Effector CD8-positive, alpha-beta T cell (primary cell): ENCODE measurements around the gene DISC1.

ENCODE experiments used
- DNase-seq: peaks from one replicate; lab custom pipeline; 2025; lab: John Stamatoyannopoulos, UW

DISC1 gene

DNA sequence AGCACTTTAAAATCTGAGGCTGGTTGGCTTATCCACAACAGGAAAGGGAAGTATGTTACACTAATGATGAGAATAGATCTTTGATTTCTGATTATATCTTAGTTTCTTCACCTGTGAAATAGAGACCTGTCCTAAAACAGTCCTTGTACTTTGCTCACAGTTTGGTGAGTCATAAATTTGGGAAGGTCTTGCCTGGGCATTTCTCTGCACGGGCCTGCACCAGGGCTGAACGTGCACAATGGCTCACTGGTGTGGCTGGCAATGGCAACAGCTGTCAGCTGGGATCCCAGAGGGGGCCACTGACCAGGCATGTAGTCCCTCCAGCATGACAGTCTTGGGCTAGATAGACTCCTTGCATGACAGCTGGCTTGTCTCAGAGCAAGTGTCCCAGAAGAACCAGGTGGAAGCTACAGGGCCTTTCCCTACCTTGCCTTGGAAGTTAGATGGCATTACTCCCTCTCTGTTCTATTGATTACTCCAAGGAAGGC, 367.4 kb downstream of the DISC1 start:
- DNase-seq, result no peak

DNA sequence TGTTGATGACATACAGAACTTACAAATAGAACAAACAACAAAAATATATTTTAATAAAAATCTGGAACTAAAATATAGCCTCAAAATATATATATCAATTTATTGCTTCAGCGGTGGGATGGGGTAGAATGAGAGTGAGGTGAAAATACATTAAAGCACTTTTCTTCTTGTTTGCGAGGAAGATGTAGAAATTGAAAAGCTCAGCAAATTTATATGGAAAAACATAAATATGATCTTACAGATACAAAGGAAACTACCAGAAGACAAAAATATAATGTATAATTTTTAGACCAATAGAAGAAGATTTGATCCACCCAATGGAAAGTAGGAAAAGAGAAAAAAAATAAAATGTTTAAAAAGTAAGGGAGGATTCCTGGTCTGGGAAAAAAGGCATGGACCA, 372.2 kb downstream of the DISC1 start:
- DNase-seq, result no peak

DNA sequence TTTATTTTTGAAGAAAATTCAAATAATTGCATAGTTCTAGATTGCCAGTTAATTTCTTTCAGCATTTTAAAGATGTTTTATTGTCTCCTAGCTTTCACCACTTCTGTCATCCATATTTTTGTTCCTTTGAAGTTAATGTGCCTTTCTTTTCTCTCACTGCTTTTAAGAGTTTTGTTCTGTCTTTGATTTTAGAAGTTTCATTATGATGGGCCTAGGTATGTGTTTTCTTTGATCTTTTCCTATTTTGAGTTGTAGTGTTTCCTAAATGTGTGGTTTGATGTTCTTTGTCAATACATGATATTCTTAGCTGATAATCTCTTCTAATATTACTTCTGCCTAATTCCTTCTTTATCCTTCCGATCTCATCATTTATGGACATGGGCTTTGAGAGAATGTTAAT, 378.7 kb downstream of the DISC1 start:
- DNase-seq, result no peak

DNA sequence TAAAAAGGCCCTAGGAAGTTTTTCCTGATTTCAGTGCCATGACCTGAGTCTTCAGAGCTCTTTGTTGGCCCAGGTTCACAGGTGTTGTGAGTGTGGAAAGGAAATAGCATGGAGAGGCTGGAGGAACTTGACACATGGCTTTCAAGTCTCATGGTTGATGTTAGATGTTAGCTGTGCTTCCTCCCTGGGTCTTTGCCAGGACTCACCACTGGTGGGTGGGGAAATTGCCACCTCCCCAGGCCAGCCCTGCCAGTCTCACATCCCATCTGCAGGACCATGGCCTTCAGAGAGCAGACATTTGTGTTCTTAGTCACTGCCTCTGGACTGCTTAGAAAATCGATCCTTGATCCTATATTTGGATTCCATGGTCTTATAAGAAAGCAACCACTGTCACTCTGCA, 383.2 kb downstream of the DISC1 start:
- DNase-seq, result no peak

DNA sequence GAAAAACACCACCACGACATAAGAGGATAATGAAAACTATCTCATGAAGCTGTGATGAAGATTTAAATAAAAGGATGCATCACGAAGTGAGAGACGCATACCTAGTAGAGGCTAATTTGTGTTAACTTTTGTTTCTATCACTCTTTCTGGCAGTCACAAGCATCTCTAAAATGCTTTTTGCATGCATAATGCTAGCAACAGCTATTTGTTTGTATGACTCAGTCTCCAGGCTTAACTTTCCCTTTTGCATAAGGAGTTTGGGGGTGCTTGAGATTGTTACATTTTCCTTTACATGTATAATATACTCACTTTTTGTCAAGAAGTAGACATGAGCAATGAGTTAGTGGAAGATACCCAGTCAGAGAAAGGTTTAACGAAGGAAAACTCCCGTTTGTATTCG, 385.4 kb downstream of the DISC1 start:
- no peak for DNase-seq

DNA sequence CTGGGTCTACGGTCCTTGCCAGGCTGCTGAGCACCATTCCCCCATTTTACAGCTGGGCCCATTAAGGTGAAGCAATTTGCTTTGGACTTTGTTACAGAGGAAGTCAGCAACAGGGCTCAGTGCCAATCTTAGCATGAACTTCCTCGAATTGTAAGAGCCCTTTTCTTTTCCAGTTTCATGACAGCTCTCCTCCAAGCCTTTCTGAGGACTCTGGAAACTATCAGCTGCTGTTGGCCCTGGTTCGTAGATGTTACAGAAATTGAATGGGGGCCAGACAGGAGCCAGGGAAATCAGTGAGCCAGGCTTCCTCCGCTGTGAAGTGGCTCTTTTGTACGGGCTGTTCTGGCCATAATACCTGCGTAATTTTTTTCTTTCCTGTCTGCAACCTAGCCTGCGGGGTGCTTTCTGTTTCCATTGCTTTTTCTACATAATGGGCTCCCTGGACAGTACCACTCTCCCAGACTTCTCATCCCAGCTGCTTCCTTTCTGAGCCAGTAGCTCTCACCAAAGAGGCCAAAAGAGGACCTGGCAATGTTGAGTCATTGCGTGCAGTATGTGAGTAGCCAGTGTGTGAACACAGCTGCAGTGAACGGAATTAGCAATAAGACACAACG, 386.3 kb downstream of the DISC1 start:
- no peak for DNase-seq

DNA sequence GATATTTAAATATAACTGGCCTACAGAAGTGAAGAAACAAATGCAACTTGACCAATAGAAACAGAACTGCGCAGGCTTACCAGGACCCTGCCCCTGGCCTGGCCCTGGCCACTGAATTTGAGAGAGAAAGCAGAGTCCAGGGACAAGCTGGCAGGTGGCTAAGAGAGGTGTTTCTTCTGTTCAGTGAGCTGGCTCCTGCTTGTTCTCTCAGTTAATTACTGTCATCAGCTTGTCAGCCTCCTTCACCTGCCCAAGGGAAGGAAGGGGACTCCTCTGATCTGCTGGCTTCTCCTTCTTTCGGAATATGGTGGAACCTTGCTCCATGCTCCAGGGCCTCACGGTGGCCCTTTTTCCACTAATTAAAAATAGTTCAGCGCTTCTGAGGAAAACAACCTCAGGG, 388.4 kb downstream of the DISC1 start:
- DNase-seq, result no peak

DNA sequence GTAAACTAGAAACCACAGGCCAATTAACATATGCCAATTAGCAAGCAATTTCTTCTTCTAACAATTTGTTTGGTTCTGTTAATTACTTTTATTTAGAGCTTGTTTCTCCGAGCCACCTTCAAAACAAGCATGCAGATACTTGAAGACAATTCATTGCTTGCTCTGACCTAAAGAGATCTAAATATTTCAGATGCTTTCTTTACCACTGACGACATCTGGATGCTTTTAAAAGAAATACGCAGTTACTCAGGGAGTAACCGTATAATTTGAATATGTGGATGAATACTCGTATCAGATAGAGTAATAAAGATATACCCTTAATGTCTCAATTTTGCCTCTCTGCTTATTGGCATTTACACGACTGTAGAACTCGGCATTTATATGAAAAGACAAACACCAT, 390.0 kb downstream of the DISC1 start:
- DNase-seq, result no peak

DNA sequence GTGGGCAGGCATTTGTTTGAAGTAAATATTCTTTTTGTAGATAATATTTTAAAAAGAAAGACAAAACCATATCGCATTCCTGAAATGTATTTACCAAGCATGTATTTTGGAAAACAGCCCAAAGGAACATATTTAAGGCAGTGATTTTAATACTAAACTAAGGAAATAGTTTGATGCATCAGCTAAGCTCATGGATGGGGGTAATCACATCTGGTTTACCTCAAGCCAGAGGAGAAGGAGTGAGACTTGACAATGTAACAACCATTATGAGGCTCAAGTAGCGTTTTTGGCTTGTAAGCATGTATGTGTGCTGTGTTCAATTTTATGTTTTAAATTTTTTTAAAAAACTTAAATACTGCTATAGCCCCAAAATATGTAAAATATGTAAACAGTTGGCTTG, 390.5 kb downstream of the DISC1 start:
- DNase-seq, result no peak

DNA sequence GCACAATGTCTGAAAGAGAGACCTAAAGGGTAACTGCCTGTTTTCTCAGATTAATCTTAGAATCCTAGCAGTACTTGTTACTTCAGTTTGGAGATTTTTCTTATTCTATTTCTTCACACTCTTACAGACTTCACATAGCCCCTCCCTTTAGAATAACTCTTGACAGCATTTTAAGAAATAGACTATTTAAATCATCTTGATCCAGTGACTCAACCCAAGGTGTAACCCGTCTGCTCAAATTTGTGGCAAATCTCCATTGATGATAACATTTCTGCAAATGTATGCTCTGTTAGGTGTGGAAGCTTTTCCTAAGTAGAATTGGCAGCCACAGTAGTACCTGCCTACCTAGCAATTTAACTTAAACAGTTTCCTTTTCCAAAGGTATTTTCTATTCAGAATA, 391.2 kb downstream of the DISC1 start:
- DNase-seq, result no peak

DNA sequence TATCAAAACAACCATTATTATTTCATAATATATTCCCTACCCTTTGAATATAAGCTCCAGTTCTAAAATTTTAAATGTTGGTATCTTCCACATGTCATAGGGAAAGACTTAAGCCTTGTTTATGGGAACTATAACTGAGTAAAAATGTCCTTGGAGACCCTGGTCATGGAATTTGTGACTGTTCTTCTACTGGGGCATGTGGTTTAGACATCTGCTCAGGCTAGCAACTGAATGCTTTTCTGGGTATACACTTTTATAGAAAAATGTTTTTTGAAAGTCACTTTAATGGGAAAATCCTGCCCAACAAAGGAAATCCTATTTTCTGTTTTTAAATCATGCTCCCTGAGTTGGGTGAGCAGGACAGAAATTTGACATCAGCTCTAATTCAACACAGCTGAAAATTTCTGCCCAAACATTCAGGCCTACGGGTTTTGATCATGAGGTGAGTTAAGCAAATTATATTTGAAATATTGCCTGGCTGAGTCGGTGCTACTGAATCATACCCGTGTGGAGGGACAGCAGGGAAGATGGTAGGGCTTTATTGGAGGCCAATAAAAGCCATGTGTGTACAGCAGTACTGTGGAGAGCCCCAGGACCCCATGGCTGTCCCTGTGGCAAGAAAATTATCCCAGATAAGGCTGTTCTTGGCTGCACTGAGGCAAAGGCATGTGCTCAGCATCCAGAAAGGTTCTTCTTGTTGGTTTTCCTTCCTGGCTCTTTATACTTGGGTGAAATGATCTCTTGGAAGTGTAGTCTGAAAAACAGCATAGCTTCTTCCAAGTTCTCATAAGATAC, 391.8 kb downstream of the DISC1 start:
- DNase-seq, result no peak

DNA sequence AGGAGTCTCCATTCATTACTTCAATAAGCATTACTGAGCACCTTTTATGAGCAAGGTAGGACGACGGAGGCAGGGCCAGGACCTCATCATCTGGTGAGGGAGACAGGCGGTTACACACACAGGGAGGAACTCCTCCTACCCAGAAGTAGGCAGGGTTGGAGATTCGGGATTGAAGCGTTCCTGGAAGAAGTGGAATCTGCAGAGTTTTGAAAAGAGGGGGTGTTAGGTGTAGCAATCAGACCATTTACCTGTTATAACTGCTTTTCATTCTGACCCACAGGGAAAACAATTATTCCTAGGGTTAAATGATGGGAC, 392.4 kb downstream of the DISC1 start:
- no peak for DNase-seq

DNA sequence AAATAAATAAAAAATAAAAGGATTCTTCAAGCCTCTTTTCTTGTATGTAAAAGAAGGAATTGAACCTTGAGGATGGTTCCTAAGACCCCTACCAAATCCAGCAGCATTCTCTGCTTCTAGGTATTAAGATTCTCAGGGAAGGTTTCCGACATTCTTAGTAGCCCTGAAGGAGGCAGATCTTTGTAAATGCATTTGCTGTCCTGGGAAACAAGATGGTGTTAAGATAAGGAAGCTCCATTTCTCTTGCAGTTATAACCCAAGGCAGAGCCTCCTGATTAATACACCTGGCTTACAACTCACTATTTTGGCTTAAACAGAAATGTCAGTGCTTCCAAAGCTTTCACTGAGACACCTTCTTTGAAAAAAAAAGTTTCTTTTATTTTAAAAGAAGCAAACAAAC, 393.8 kb downstream of the DISC1 start:
- no peak for DNase-seq

DNA sequence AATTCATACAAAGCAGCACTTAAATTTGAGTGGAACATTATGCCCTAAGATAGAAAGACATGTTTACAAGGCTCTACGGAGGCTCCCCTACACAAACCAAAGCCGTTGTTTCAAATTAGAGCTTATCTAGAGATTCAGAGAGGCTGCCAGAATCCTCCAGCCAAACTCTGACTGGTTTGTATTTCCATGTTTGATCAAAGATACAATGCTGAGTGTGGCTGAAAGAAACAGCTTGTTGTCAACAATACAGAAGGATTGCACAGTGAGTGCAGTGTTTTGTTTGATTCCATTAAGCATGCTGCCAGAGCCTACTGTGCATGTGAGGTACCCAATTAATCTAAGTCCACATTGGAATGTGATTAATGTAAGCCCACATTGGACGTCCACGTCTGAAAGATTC, 402.7 kb downstream of the DISC1 start:
- DNase-seq, result no peak

DNA sequence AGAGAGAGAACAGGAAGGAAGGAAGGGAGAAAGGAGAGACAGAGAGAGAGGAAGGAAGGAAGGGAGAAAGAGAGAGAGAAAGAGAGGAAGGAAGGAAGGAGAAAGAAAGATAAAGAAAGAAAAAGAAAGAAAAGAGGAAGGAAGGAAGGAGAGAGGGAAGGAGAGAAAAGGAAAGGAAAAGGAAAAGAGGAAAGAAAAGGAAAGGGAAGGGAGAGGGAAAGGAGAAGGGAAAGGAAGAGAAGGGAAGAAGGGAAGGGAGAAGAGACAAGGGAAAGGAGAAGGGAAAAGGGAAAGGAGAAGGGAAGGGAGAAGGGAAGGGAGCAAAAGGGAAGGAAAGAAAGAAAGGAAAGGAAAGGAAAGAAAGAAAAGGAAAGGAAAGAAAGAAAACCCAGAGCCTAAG, 404.6 kb downstream of the DISC1 start:
- no peak for DNase-seq

DNA sequence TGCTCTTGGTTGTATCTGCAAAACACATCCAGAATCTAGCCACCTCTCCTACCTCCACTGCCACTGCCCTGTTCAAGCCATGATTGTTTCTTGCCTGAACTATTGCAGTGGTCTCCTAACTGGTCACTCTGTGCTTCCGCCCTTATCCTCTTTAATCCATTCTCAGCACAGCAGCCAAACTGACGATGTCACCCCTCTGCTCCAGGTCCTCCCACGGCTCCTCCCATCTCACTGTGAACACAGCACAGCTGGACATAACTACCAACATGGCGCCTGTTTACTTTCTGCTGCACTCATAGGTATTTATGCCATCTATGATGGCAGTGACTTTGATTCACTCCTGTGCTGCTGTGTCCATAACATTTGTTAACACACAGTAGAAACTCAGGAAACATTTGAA, 406.7 kb downstream of the DISC1 start:
- no peak for DNase-seq

DNA sequence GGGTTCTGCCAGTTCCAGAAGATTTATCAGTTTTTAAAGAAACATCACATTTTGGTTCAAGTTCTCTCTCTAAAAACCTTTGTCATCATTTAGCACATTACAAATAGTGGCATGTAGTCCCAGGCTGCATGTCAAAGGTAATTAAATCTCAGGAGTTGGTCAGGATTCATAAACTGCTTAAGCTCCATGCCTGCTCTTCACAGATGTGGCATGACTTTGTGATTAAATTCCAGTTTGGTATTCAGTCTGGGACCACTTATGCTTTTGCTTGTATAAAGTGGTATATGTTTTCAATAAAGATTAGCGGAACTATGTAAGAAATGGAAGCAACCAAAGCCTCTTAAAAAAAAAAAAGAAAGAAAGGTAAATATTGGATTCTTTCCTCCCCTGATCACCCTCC, 408.0 kb downstream of the DISC1 start:
- no peak for DNase-seq

DNA sequence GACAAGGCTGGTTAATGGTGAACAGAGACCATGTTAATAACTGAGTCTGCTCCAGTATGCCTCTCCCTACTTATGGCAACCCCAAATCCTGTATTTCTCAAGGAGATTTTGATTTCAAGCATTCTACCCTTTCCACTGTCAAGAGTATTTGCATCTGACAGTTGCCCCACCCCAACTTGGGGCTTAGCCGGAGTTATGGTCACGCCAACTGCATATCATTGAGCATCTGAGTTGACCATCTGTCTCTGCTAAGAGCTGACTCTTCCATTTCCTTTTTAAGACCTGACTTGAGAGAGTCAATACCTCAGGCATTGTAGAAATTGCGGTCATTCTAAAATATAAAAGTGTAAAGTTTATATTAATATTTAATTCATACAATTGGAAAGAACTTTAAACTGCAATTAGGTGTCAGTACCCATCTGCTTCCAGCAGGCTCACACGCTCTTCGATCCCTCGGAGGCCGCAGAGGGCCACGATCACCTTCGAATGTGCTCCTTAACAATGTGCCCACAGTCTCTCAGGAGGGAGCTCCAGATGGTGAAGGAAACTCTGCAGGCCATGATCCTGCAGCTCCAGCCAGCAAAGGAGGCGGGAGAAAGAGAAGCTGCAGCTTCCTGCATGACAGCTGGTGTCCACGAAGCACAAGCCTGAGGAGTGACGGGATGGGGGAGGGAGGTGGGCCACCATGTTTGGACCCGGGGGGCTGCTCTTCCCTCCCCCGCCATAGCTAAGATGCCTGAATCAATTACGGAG, 409.8 kb downstream of the DISC1 start:
- no peak for DNase-seq

DNA sequence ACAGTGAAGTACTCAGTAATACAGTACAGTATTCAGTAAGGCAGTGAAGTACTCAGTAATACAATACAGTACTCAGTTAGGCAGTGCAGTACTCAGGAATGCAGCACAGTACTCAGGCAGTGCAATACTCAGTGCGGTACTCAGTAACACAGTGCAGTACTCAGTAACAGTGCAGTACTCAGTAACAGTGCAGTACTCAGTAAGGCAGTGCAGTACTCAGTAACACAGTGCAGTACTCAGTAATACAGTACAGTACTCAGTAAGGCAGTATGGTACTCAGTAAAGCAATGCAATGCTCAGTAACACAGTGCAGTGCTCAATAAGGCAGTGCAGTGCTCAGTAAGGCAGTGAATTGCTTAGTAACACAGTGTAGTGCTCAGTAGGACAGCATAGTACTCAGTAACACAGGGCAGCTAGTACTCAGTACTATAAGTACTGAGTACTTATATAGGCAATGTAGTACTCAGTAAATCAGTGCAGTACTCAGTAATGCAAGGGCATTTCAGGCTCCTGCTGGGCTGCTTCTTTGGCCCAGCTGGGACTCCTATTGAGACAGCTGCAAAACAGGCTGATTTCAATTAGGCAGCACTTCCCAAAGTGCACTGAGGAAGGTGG, 411.3 kb downstream of the DISC1 start:
- no peak for DNase-seq

DNA sequence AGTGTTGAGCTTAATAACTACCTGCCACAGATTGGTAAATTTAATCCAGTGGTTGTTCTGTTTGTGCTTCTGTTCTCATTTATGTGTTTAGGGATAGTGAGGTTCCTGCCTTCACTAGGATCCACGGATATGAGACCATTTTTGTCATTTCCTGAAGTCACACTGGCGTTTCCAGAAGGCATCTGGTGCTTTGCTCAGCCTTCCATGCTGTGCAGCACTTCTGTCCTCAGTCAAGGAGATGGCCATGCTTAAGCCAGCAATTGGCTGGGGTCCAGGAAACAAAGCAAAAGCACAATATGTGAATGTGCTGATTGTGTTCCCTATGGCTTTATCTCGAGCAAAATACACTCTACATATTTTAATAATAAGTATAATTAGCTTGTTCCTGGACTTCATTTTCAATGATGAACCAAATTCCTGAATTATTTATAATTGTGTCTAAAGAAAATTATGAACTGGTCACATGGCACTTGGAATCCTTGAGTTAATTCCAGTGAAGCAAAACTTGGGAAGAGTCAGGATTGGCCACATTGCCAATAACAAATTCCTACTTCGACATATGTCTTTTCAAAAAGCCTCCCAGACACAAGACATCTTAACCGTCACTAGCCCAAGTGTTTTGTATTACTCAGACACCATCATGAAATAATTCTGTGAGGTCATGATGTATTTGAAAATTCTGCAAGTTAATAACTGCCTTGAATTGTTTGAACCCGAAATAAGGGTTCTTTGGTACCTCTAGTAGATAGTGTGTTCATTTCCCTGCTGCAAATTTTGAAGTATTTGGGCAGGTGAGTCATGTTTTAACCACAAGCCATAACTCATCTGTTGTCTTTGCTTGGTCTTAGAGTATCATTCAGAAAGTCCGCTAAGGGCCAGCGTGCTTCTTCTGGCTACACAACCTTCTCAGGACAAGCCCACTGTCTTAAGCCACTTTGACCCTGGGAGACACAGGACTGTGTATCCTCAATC, 412.4 kb downstream of the DISC1 start:
- DNase-seq, result no peak

DNA sequence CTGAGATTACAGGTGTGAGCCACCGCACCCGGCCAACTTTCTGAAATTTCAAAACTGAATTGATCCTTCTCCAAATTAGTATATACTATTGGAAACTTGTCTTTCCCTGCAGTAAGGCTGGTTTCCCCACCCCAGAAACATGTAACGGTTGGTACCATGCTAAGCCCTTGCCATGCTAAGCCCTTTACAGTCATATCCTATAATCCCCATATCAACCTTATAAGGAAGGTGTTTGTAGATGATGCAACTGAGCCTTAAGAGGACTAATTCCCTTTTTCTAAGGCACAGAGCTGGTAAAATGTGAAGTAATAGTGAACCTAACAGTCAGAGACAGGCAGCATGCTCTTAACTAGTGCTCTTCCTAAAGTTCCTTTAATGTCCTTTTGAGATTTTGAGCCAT, 413.7 kb downstream of the DISC1 start:
- DNase-seq, result no peak

DNA sequence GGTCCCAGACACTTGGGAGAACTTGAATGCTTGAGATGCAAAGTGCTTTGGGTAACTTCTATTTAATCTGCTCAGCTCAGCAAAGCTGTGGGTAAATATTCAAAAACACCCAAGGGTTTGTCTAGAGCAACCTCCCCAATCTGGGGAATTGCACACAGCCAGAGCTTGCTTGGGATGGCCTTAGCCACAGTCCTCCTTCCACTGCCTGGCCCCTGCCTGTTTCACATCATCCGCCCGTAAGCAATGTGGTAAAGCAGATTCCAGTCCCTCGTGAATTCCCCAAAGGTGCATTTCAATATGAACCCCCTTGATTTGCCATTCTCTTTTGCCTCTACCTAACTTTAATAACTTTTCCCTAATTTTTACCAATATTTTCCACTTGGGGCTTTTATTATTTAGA, 418.1 kb downstream of the DISC1 start:
- no peak for DNase-seq
